HEK293 (cell line): ENCODE data around the gene SCIMP.

ENCODE experiments used
- CTCF ChIP-seq: fragments of 450-650 bp; formaldehyde crosslinking; IDR thresholded peaks from 2 replicates; pipeline ENCODE4 v1.5.1; 2016; ENCODE audit warnings: missing biosample characterization, missing genetic modification characterization
- KLF1 ChIP-seq: fragments of 450-650 bp; formaldehyde crosslinking; IDR thresholded peaks from 2 replicates; pipeline ENCODE4 v1.5.1; 2016; ENCODE audit warnings: missing biosample characterization, missing genetic modification characterization
- REST ChIP-seq: fragments of 450-650 bp; formaldehyde crosslinking; IDR thresholded peaks from 2 replicates; pipeline ENCODE4 v1.5.1; 2016; ENCODE audit warnings: missing biosample characterization, missing genetic modification characterization
- ZNF140 ChIP-seq: fragments of 450-650 bp; formaldehyde crosslinking; IDR thresholded peaks from 2 replicates; pipeline ENCODE4 v1.5.1; 2016; ENCODE audit warnings: missing biosample characterization, missing genetic modification characterization
- ZNF24 ChIP-seq: fragments of 450-650 bp; formaldehyde crosslinking; IDR thresholded peaks from 2 replicates; pipeline ENCODE4 v1.5.1; 2016; ENCODE audit warnings: missing biosample characterization, missing genetic modification characterization
- ZNF302 ChIP-seq: fragments of 450-650 bp; formaldehyde crosslinking; IDR thresholded peaks from 2 replicates; pipeline ENCODE4 v1.5.1; 2016; ENCODE audit warnings: missing biosample characterization, missing genetic modification characterization, low read depth
- ZNF747 ChIP-seq: fragments of 450-650 bp; formaldehyde crosslinking; IDR thresholded peaks from 2 replicates; pipeline ENCODE4 v1.5.1; 2016; ENCODE audit warnings: missing biosample characterization, missing genetic modification characterization

GRCh38 chr17:5263441-5263840 lies 28.8 kb upstream of the SCIMP start:
- TF ChIP-seq KLF1 (no peak), REST (tag by site-specific recombination) (no peak), CTCF (tag by site-specific recombination) (no peak), ZNF140 (no peak), ZNF747 (tag by site-specific recombination) (no peak), ZNF24 (no peak), ZNF302 (tag by site-specific recombination) (no peak)
